ENCODE data around the gene SEZ6. TPM values are rescaled to one million over a fixed set of nuclear protein-coding genes. Genes with fewer than 3 reads are reported as not detected.

Gene SEZ6
- total RNA-seq, 1 donor from 2014 or later, result not detected

GRCh38 chr17:29045026-29045425 lies 39.2 kb upstream of the SEZ6 start:
- H3K4me3 Mint-ChIP-seq (ENCODE audit: unreplicated experiment), result no peak overlapping the region
- H3K36me3 Mint-ChIP-seq (ENCODE audit: unreplicated experiment), result no peaks in the 10 kb centered on the region

GRCh38 chr17:29043539-29044145 lies 37.8 kb upstream of the SEZ6 start:
- Mint-ChIP-seq H3K4me1 (ENCODE audit: unreplicated experiment) (peaks cover 46% of the 10 kb centered on the region), H3K36me3 (ENCODE audit: unreplicated experiment) (no peaks in the 10 kb centered on the region), H3K4me3 (ENCODE audit: unreplicated experiment) (no peak overlapping the region), H3K9me3 (ENCODE audit: unreplicated experiment) (no peaks in the 10 kb centered on the region), H3K27ac (ENCODE audit: unreplicated experiment) (no peak overlapping the region), H3K27me3 (ENCODE audit: unreplicated experiment) (peaks cover 7% of the 10 kb centered on the region)
- no peak for TF ChIP-seq CTCF (IDR thresholded peaks at IDR 0.05)
- no peak for DNase-seq (ENCODE audit: extremely low spot score, unreplicated experiment)

More at GRCh38 chr17:29045026-29045425, 39.2 kb upstream of the SEZ6 start:
- DNase-seq (ENCODE audit: extremely low spot score, unreplicated experiment), result no peak
- Mint-ChIP-seq H3K27me3 (ENCODE audit: unreplicated experiment) (peaks cover 7% of the 10 kb centered on the region), H3K4me1 (ENCODE audit: unreplicated experiment) (peaks cover 59% of the 10 kb centered on the region), H3K27ac (ENCODE audit: unreplicated experiment) (no peak overlapping the region), H3K9me3 (ENCODE audit: unreplicated experiment) (no peaks in the 10 kb centered on the region)
- TF ChIP-seq CTCF (IDR thresholded peaks at IDR 0.05), result no peak

- H3K9me3 Mint-ChIP-seq (ENCODE audit: unreplicated experiment), result no peaks in the 10 kb centered on the region
- peak within 1 kb of the TSS; percentile 53 for H3K4me3 Mint-ChIP-seq (ENCODE audit: unreplicated experiment)
- H3K36me3 Mint-ChIP-seq (ENCODE audit: unreplicated experiment), result no peaks in the 10 kb centered on the region
- H3K27ac Mint-ChIP-seq (ENCODE audit: unreplicated experiment), result peak within 1 kb of the TSS; percentile 92
- peaks cover 39% of the 10 kb centered on the region for H3K4me1 Mint-ChIP-seq (ENCODE audit: unreplicated experiment)
- peak; percentile 57 for TF ChIP-seq CTCF (IDR thresholded peaks at IDR 0.05)
- no peak for DNase-seq (ENCODE audit: extremely low spot score, unreplicated experiment)
- peaks cover 7% of the 10 kb centered on the region for H3K27me3 Mint-ChIP-seq (ENCODE audit: unreplicated experiment)
Measured at GRCh38 chr17:29042679-29043538, 37.1 kb upstream of the SEZ6 start, which contains the start of gene PIPOX. Gene PIPOX, plus strand, starts transcription at chr17:29043141. Its CDS starts 85 bp downstream, at chr17:29043226.

- no peaks in the 10 kb centered on the region for H3K36me3 Mint-ChIP-seq (ENCODE audit: unreplicated experiment)
- peak overlapping the region; percentile 53 for H3K4me3 Mint-ChIP-seq (ENCODE audit: unreplicated experiment)
- H3K27me3 Mint-ChIP-seq (ENCODE audit: unreplicated experiment), result peaks cover 7% of the 10 kb centered on the region
- no peak for DNase-seq (ENCODE audit: extremely low spot score, unreplicated experiment)
- H3K4me1 Mint-ChIP-seq (ENCODE audit: unreplicated experiment), result peaks cover 39% of the 10 kb centered on the region
- TF ChIP-seq CTCF (IDR thresholded peaks at IDR 0.05), result no peak
- H3K9me3 Mint-ChIP-seq (ENCODE audit: unreplicated experiment), result no peaks in the 10 kb centered on the region
- H3K27ac Mint-ChIP-seq (ENCODE audit: unreplicated experiment), result peak overlapping the region; percentile 92
Measured at GRCh38 chr17:29042026-29042678, 36.3 kb upstream of the SEZ6 start.

- peaks cover 7% of the 10 kb centered on the region for H3K27me3 Mint-ChIP-seq (ENCODE audit: unreplicated experiment)
- no peak overlapping the region for H3K4me3 Mint-ChIP-seq (ENCODE audit: unreplicated experiment)
- H3K4me1 Mint-ChIP-seq (ENCODE audit: unreplicated experiment), result peaks cover 39% of the 10 kb centered on the region
- no peak for TF ChIP-seq CTCF (IDR thresholded peaks at IDR 0.05)
- H3K36me3 Mint-ChIP-seq (ENCODE audit: unreplicated experiment), result no peaks in the 10 kb centered on the region
- H3K27ac Mint-ChIP-seq (ENCODE audit: unreplicated experiment), result no peak overlapping the region
- no peak for DNase-seq (ENCODE audit: extremely low spot score, unreplicated experiment)
- no peaks in the 10 kb centered on the region for H3K9me3 Mint-ChIP-seq (ENCODE audit: unreplicated experiment)
Measured at GRCh38 chr17:29041571-29041970, 35.7 kb upstream of the SEZ6 start.
